ENCODE measurements around the gene IFNG-AS1.

Gene IFNG-AS1

DNA sequence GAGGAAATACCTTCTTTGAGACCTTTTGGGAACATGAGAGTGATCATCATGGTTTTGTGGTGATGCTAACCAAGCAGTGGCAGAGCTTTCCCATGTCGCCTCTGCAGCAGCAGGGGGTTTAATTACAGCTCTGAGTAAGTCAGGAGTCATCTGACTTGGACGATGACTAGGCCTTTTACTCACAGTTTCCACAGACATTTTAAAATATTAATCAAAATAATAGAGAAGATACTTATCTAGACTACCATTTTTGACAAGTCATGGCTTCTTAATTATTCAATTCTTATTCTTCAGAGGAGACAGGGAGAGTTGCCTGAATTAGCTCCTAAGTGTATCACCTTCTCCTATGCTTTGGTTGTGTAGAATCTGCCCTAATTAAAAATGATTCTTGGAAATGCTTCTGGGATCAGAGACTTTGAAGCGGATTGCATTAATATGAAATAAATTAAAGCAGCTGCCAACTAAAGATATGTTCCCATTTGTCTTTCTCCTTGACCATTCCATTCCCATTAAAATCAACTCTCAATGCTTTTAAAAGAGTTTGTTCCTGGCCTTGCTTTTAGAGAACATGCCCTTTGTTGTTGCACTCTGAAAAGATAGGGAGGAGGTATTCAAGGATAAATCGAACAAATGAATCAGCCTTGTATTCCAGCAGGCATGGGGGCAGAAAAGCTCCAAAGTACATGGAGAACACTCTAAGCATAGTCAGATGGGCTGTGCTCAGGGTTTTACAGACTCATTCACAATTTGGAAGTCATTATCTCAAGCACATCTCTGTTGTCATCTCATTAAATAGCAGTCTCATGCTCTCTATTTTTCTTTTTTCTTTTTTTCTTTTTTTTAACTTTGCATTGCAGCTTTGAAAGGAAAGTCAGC, 7.7 kb upstream of the IFNG-AS1 start:
- H3K4me3 ChIP-seq (ENCODE audit: low read length): no peak overlapping the region
- H4K8ac ChIP-seq (ENCODE audit: low read depth, low read length): no peak overlapping the region
- H4K5ac ChIP-seq (ENCODE audit: low read length): no peak overlapping the region
- H3K79me2 ChIP-seq (ENCODE audit: control insufficient read depth, insufficient read depth, low read length): no peaks in the 10 kb centered on the region
- WGBS (ENCODE audit: extremely low coverage, insufficient coverage, low lambda C conversion rate): no CpG with 5 or more reads among the region's 4 CpGs
- H3K79me1 ChIP-seq (ENCODE audit: low read length): no peaks in the 10 kb centered on the region
- no peak overlapping the region for H2BK120ac ChIP-seq (ENCODE audit: low read depth, low read length)
- DNase-seq: peak; percentile 78
- H3K4me2 ChIP-seq (ENCODE audit: low read length): no peak overlapping the region
- H2BK5ac ChIP-seq (ENCODE audit: low read length): no peak overlapping the region
- no peaks in the 10 kb centered on the region for H3K4me1 ChIP-seq (ENCODE audit: control insufficient read depth, low read depth, low read length)
- H3K27me3 ChIP-seq (ENCODE audit: insufficient read depth, low read length, poor library complexity): no peaks in the 10 kb centered on the region
- H2AK5ac ChIP-seq (ENCODE audit: low read length): no peak overlapping the region
- H3K4ac ChIP-seq (ENCODE audit: low read depth, low read length): no peak overlapping the region
- no peak overlapping the region for H3K18ac ChIP-seq (ENCODE audit: low read length)
- no peaks in the 10 kb centered on the region for H3K36me3 ChIP-seq (ENCODE audit: control insufficient read depth, insufficient read depth, low read length)
- no peak overlapping the region for H3K9ac ChIP-seq (ENCODE audit: low read length)
- H3K27ac ChIP-seq (ENCODE audit: low read depth, low read length): no peak overlapping the region
- no peak overlapping the region for H3K23ac ChIP-seq (ENCODE audit: low read length)
- H2BK15ac ChIP-seq (replicated peaks; ENCODE audit: low read depth): no peak overlapping the region
- no peak overlapping the region for H3K56ac ChIP-seq (ENCODE audit: low read length)

DNA sequence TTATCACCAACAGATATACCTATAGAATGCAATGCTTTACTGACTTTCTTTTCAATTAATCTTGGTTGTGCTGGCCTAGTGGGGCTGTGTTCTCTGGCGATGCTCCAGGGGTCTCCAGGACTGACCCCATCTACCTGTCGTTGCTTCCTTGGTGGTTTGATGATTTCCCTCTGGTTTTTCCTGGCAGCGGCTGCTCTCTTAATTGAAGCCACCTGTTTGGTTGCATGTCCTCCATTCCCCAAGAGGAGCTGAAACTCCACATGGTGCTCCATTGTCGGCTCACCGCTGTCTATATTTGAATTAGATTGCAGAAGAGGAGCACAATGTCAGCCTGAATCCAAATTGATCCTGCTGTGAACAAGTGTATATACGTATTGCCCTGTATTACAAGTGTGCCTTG, 7.1 kb upstream of the IFNG-AS1 start:
- no peak overlapping the region for H4K5ac ChIP-seq (ENCODE audit: low read length)
- no peaks in the 10 kb centered on the region for H3K36me3 ChIP-seq (ENCODE audit: control insufficient read depth, insufficient read depth, low read length)
- no peak overlapping the region for H3K4me2 ChIP-seq (ENCODE audit: low read length)
- H3K4me1 ChIP-seq (ENCODE audit: control insufficient read depth, low read depth, low read length): no peaks in the 10 kb centered on the region
- H3K4ac ChIP-seq (ENCODE audit: low read depth, low read length): no peak overlapping the region
- no peak overlapping the region for H3K23ac ChIP-seq (ENCODE audit: low read length)
- H3K4me3 ChIP-seq (ENCODE audit: low read length): no peak overlapping the region
- H2BK120ac ChIP-seq (ENCODE audit: low read depth, low read length): no peak overlapping the region
- H3K9ac ChIP-seq (ENCODE audit: low read length): no peak overlapping the region
- no peak overlapping the region for H2AK5ac ChIP-seq (ENCODE audit: low read length)
- H3K27ac ChIP-seq (ENCODE audit: low read depth, low read length): no peak overlapping the region
- no peak for DNase-seq
- H3K79me1 ChIP-seq (ENCODE audit: low read length): no peaks in the 10 kb centered on the region
- H3K79me2 ChIP-seq (ENCODE audit: control insufficient read depth, insufficient read depth, low read length): no peaks in the 10 kb centered on the region
- no peak overlapping the region for H4K8ac ChIP-seq (ENCODE audit: low read depth, low read length)
- peak overlapping the region; percentile 30 for H3K18ac ChIP-seq (ENCODE audit: low read length)
- no peak overlapping the region for H3K56ac ChIP-seq (ENCODE audit: low read length)
- WGBS (ENCODE audit: extremely low coverage, insufficient coverage, low lambda C conversion rate): no CpG with 5 or more reads among the region's 6 CpGs
- no peaks in the 10 kb centered on the region for H3K27me3 ChIP-seq (ENCODE audit: insufficient read depth, low read length, poor library complexity)
- H2BK15ac ChIP-seq (replicated peaks; ENCODE audit: low read depth): no peak overlapping the region
- no peak overlapping the region for H2BK5ac ChIP-seq (ENCODE audit: low read length)

DNA sequence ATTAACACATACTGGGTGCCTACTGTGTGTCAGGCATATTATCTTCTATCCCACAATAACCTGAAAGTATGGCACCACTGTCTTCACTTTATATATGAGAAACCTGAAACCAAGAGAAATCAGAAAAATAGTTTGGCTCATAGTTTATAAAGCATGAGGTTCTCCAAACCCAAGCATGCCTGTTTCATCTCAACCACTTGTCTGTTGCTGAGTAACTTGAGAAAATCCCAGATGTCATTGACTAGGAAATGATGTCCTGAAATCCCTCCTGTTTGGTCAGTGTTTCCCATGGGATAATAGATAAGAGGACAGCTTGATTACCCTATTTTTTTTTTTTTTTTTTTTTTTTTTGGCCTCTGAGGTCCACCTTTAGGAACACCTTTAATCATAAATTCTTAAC, 2.6 kb upstream of the IFNG-AS1 start:
- H4K8ac ChIP-seq (ENCODE audit: low read depth, low read length): no peak overlapping the region
- H3K79me2 ChIP-seq (ENCODE audit: control insufficient read depth, insufficient read depth, low read length): no peaks in the 10 kb centered on the region
- H3K9ac ChIP-seq (ENCODE audit: low read length): no peak overlapping the region
- no peak overlapping the region for H2BK5ac ChIP-seq (ENCODE audit: low read length)
- no peaks in the 10 kb centered on the region for H3K27me3 ChIP-seq (ENCODE audit: insufficient read depth, low read length, poor library complexity)
- H3K79me1 ChIP-seq (ENCODE audit: low read length): no peaks in the 10 kb centered on the region
- H3K4ac ChIP-seq (ENCODE audit: low read depth, low read length): no peak overlapping the region
- no peak overlapping the region for H3K4me3 ChIP-seq (ENCODE audit: low read length)
- no peak overlapping the region for H2BK15ac ChIP-seq (replicated peaks; ENCODE audit: low read depth)
- H3K36me3 ChIP-seq (ENCODE audit: control insufficient read depth, insufficient read depth, low read length): no peaks in the 10 kb centered on the region
- H4K5ac ChIP-seq (ENCODE audit: low read length): no peak overlapping the region
- no peaks in the 10 kb centered on the region for H3K4me1 ChIP-seq (ENCODE audit: control insufficient read depth, low read depth, low read length)
- DNase-seq: no peak
- no peak overlapping the region for H3K18ac ChIP-seq (ENCODE audit: low read length)
- H3K27ac ChIP-seq (ENCODE audit: low read depth, low read length): no peak overlapping the region
- no peak overlapping the region for H2BK120ac ChIP-seq (ENCODE audit: low read depth, low read length)
- H3K4me2 ChIP-seq (ENCODE audit: low read length): no peak overlapping the region
- H2AK5ac ChIP-seq (ENCODE audit: low read length): no peak overlapping the region
- no peak overlapping the region for H3K56ac ChIP-seq (ENCODE audit: low read length)
- H3K23ac ChIP-seq (ENCODE audit: low read length): no peak overlapping the region

DNA sequence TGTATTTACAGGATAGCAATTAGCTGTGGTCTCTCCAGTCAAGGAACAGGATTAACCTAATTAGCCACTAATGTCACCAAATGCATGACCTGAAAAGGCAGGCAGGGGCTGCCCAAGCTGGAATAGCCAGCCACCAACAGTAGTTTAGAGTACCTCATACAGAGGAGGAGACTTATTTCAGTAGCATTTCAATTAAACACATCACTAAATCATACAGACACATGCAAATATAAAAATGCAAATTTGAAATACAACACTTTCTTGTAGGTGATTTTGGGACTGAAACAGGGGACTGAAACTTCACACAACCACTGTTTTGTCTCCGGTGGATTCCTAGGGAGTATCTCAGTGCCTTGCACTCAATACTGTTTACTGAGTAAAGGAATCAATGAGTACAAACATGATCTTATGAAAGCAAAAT, 636 bp upstream of the IFNG-AS1 start:
- no peak overlapping the region for H3K27ac ChIP-seq (ENCODE audit: low read depth, low read length)
- no peaks in the 10 kb centered on the region for H3K79me1 ChIP-seq (ENCODE audit: low read length)
- no peaks in the 10 kb centered on the region for H3K27me3 ChIP-seq (ENCODE audit: insufficient read depth, low read length, poor library complexity)
- H4K5ac ChIP-seq (ENCODE audit: low read length): no peak overlapping the region
- no peak overlapping the region for H2BK5ac ChIP-seq (ENCODE audit: low read length)
- WGBS (ENCODE audit: extremely low coverage, insufficient coverage, low lambda C conversion rate): no CpG with 5 or more reads among the region's 1 CpG
- H2BK15ac ChIP-seq (replicated peaks; ENCODE audit: low read depth): no peak overlapping the region
- no peak for DNase-seq
- no peak overlapping the region for H3K4ac ChIP-seq (ENCODE audit: low read depth, low read length)
- H3K4me2 ChIP-seq (ENCODE audit: low read length): no peak overlapping the region
- H3K4me1 ChIP-seq (ENCODE audit: control insufficient read depth, low read depth, low read length): no peaks in the 10 kb centered on the region
- no peak overlapping the region for H2BK120ac ChIP-seq (ENCODE audit: low read depth, low read length)
- H3K9ac ChIP-seq (ENCODE audit: low read length): no peak overlapping the region
- H3K36me3 ChIP-seq (ENCODE audit: control insufficient read depth, insufficient read depth, low read length): no peaks in the 10 kb centered on the region
- no peak overlapping the region for H2AK5ac ChIP-seq (ENCODE audit: low read length)
- no peak overlapping the region for H3K23ac ChIP-seq (ENCODE audit: low read length)
- no peak overlapping the region for H3K18ac ChIP-seq (ENCODE audit: low read length)
- no peak overlapping the region for H4K8ac ChIP-seq (ENCODE audit: low read depth, low read length)
- H3K56ac ChIP-seq (ENCODE audit: low read length): no peak overlapping the region
- no peak overlapping the region for H3K4me3 ChIP-seq (ENCODE audit: low read length)
- no peaks in the 10 kb centered on the region for H3K79me2 ChIP-seq (ENCODE audit: control insufficient read depth, insufficient read depth, low read length)

DNA sequence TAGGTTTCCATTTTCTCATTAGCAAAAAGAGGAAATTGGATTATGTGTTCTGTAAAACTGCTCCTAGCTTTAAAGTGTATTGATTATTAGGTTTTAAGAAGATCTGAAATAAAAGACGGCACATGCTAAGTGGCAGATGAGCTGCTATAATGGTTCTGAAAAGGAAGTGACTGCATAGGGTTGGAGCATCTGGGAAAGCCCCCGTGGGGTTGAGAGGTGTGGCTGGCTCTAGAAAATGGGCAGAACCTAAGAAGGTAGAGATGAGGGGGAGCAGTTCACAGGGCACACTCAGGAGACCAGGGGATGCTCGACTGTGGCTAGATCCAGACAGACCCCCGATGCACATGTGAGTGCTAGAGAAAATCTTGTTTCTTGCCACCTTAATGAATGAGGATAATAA, 1.9 kb downstream of the IFNG-AS1 start:
- no peak overlapping the region for H3K4me3 ChIP-seq (ENCODE audit: low read length)
- no peaks in the 10 kb centered on the region for H3K27me3 ChIP-seq (ENCODE audit: insufficient read depth, low read length, poor library complexity)
- H4K8ac ChIP-seq (ENCODE audit: low read depth, low read length): no peak overlapping the region
- no peak overlapping the region for H3K9ac ChIP-seq (ENCODE audit: low read length)
- no peak overlapping the region for H3K4me2 ChIP-seq (ENCODE audit: low read length)
- no peaks in the 10 kb centered on the region for H3K36me3 ChIP-seq (ENCODE audit: control insufficient read depth, insufficient read depth, low read length)
- H3K27ac ChIP-seq (ENCODE audit: low read depth, low read length): no peak overlapping the region
- H3K4me1 ChIP-seq (ENCODE audit: control insufficient read depth, low read depth, low read length): no peaks in the 10 kb centered on the region
- H3K18ac ChIP-seq (ENCODE audit: low read length): no peak overlapping the region
- no peak overlapping the region for H2BK120ac ChIP-seq (ENCODE audit: low read depth, low read length)
- DNase-seq: no peak
- H3K56ac ChIP-seq (ENCODE audit: low read length): no peak overlapping the region
- no peak overlapping the region for H2AK5ac ChIP-seq (ENCODE audit: low read length)
- H3K4ac ChIP-seq (ENCODE audit: low read depth, low read length): no peak overlapping the region
- no peak overlapping the region for H3K23ac ChIP-seq (ENCODE audit: low read length)
- no peak overlapping the region for H4K5ac ChIP-seq (ENCODE audit: low read length)
- no peak overlapping the region for H2BK5ac ChIP-seq (ENCODE audit: low read length)
- H3K79me1 ChIP-seq (ENCODE audit: low read length): no peaks in the 10 kb centered on the region
- no peaks in the 10 kb centered on the region for H3K79me2 ChIP-seq (ENCODE audit: control insufficient read depth, insufficient read depth, low read length)
- H2BK15ac ChIP-seq (replicated peaks; ENCODE audit: low read depth): no peak overlapping the region
- WGBS (ENCODE audit: extremely low coverage, insufficient coverage, low lambda C conversion rate): no CpG with 5 or more reads among the region's 4 CpGs

DNA sequence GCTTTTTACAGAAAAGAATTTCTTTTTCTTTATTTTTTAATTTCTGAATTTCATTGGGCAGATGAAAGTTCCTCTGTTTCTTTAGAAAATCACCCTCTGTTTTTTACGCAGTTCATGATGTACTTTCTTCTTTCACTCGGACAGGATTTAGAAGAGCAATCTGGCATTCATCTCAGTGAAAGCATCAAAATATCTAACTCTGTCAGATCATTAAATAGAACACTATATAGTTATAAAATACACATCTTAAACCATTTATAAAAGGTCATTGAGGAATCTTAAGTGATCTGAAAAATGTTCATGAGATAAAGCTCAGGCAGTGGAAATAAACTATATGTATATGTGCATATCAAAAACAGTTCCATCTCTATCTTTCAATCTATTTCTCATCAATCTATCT, 3.9 kb downstream of the IFNG-AS1 start:
- Histone ChIP-seq H3K4me3 (ENCODE audit: low read length) (no peak overlapping the region), H3K9ac (ENCODE audit: low read length) (no peak overlapping the region), H3K18ac (ENCODE audit: low read length) (no peak overlapping the region), H3K56ac (ENCODE audit: low read length) (no peak overlapping the region), H3K79me1 (ENCODE audit: low read length) (no peaks in the 10 kb centered on the region), H4K8ac (ENCODE audit: low read depth, low read length) (no peak overlapping the region), H3K4me1 (ENCODE audit: control insufficient read depth, low read depth, low read length) (no peaks in the 10 kb centered on the region), H3K4me2 (ENCODE audit: low read length) (no peak overlapping the region), H3K23ac (ENCODE audit: low read length) (no peak overlapping the region), H3K27me3 (ENCODE audit: insufficient read depth, low read length, poor library complexity) (no peaks in the 10 kb centered on the region), H3K36me3 (ENCODE audit: control insufficient read depth, insufficient read depth, low read length) (no peaks in the 10 kb centered on the region), H2BK120ac (ENCODE audit: low read depth, low read length) (no peak overlapping the region), H2BK15ac (replicated peaks; ENCODE audit: low read depth) (no peak overlapping the region), H2AK5ac (ENCODE audit: low read length) (no peak overlapping the region), H3K27ac (ENCODE audit: low read depth, low read length) (no peak overlapping the region), H2BK5ac (ENCODE audit: low read length) (no peak overlapping the region), H4K5ac (ENCODE audit: low read length) (no peak overlapping the region), H3K79me2 (ENCODE audit: control insufficient read depth, insufficient read depth, low read length) (no peaks in the 10 kb centered on the region), H3K4ac (ENCODE audit: low read depth, low read length) (no peak overlapping the region)
- DNase-seq: no peak
- no CpG with 5 or more reads among the region's 2 CpGs for WGBS (ENCODE audit: extremely low coverage, insufficient coverage, low lambda C conversion rate)

Data from mesendoderm (in vitro differentiated cells).